K562 (cell line): ENCODE results near the gene ELP5. TPM values are rescaled to one million over a fixed set of nuclear protein-coding genes. Genes with fewer than 3 reads are reported as not detected.

Source experiments
- ATAC-seq: fragments of 200-7000 bp; cut with Tn5 transposase; 3 replicates; pipeline ENCODE4 v1.9.1; 2020; ENCODE audit warnings: moderate library complexity
- BruUV-seq: library from RNA; stranded (reverse); fragments of 400-500 nt; replicated peaks from 2 replicates; lab custom pipeline; 2021; lab: Mats Ljungman, UMichigan
- CTCF ChIA-PET: fragments of 300-600 bp; formaldehyde crosslinking; extraction: SDS; loops from one replicate; lab custom pipeline; 2021; ENCODE audit warnings: low intra/inter-chr PET ratio; lab: Yijun Ruan, JAX
- POLR2A ChIA-PET: fragments of 300-600, 350-650 bp; sonication (Branson Sonifier 250); formaldehyde crosslinking; extraction: SDS; loops from one replicate; lab custom pipeline; 2021; ENCODE audit warnings: antibody characterized with exemption, inconsistent platforms; lab: Yijun Ruan, JAX
- DNase-seq, 4 experiments: peaks; one replicate each; pipeline versions ENCODE4 v3.0.0 to v3.0.0-alpha.2; 2011 to 2018; ENCODE audit warnings: low spot score in 3 of 4, mixed read lengths in 3 of 4; ENCODE audit errors: extremely low read depth in 1 of 4
- FAIRE-seq: peaks from 2 replicates; lab custom pipeline; 2011; peaks lifted over from hg19 to GRCh38; lab: Jason Lieb, UNC
- H2AFZ ChIP-seq: 2 replicates; pipeline ENCODE4 v1.6.0; 2011; ENCODE audit warnings: low read depth, low read length, control low read depth, inconsistent platforms
- H3K27ac ChIP-seq: fragments of 200-600 bp; 3 replicates; pipeline ENCODE4 v1.8.0; 2011; ENCODE audit warnings: low read depth, mild to moderate bottlenecking, control low read depth, inconsistent platforms, low read length, moderate library complexity, mixed read lengths; ENCODE audit errors: extremely low read depth
- H3K27me3 ChIP-seq, 2 experiments: fragments of 300-600 bp in 1 of 2; 2 replicates in 1 of 2; 3 replicates in 1 of 2; pipeline versions ENCODE4 v1.6.0 to v1.8.0; 2011; ENCODE audit warnings: inconsistent platforms in 2 of 2, low read length in 2 of 2, mild to moderate bottlenecking in 1 of 2, mixed read lengths in 1 of 2, moderate library complexity in 1 of 2; ENCODE audit not compliant: control insufficient read depth in 2 of 2, insufficient read depth in 2 of 2
- H3K36me3 ChIP-seq: fragments of 300-600 bp; 3 replicates; pipeline ENCODE4 v1.8.0; 2011; ENCODE audit warnings: mild to moderate bottlenecking, low read length, inconsistent platforms; ENCODE audit not compliant: control insufficient read depth, insufficient read depth
- H3K4me1 ChIP-seq, 2 experiments: fragments of 200-600 bp in 1 of 2; replicated peaks in 1 of 2; 2 replicates in 1 of 2; 3 replicates in 1 of 2; pipeline versions ENCODE4 v1.5.1 to v1.8.0; 2011; ENCODE audit warnings: inconsistent platforms in 2 of 2, low read length in 2 of 2, mild to moderate bottlenecking in 1 of 2, mixed read lengths in 1 of 2, moderate library complexity in 1 of 2; ENCODE audit not compliant: control insufficient read depth in 2 of 2, insufficient read depth in 2 of 2
- H3K4me2 ChIP-seq: 2 replicates; pipeline ENCODE4 v1.6.1; 2011; ENCODE audit warnings: low read length, control low read depth, inconsistent platforms, mixed read lengths; ENCODE audit not compliant: insufficient read depth
- H3K4me3 ChIP-seq: fragments of 200-600 bp; sonication (generic), shearing (Covaris generic); 2 replicates; pipeline ENCODE4 v1.5.1; 2016; ENCODE audit warnings: control low read depth, inconsistent platforms
- H3K79me2 ChIP-seq: fragments of 200-600 bp; 3 replicates; pipeline ENCODE4 v1.8.0; 2011; ENCODE audit warnings: low read length, inconsistent platforms; ENCODE audit not compliant: control insufficient read depth, insufficient read depth
- H3K9ac ChIP-seq, 2 experiments: 2 replicates each; pipeline versions ENCODE4 v1.6.0 to v1.6.1; 2011; ENCODE audit warnings: low read depth in 2 of 2, low read length in 2 of 2, control low read depth in 1 of 2, inconsistent platforms in 1 of 2, mild to moderate bottlenecking in 1 of 2, mixed read lengths in 1 of 2; ENCODE audit not compliant: insufficient read depth in 1 of 2
- H3K9me1 ChIP-seq: one replicate; pipeline ENCODE4 v1.6.0; 2011; ENCODE audit warnings: inconsistent platforms, mild to moderate bottlenecking, low read length, moderate library complexity; ENCODE audit not compliant: control insufficient read depth, insufficient read depth
- H3K9me3 ChIP-seq: replicated peaks from 2 replicates; pipeline ENCODE4 v1.5.1; 2011; ENCODE audit warnings: low read depth, low read length, inconsistent platforms; ENCODE audit not compliant: control insufficient read depth, insufficient read depth
- H4K20me1 ChIP-seq: replicated peaks from 2 replicates; pipeline ENCODE4 v1.6.1; 2011; ENCODE audit warnings: low read length, inconsistent platforms, mixed read lengths; ENCODE audit not compliant: control insufficient read depth, insufficient read depth
- CHD1 ChIP-seq: fragments of 200-600 bp; sonication (generic); IDR thresholded peaks from one replicate; pipeline ENCODE4 v1.6.1; 2012; ENCODE audit warnings: mild to moderate bottlenecking, moderate library complexity, low read length, inconsistent platforms
- CXXC5 ChIP-seq: fragments of 250-450 bp; sonication (Bioruptor Pico); IDR thresholded peaks from 2 replicates; pipeline ENCODE4 v1.8.0; 2022; ENCODE audit warnings: inconsistent platforms, mild to moderate bottlenecking, moderate library complexity
- ELF2 ChIP-seq: fragments of 250-450 bp; sonication (Bioruptor Pico); IDR thresholded peaks from 2 replicates; pipeline ENCODE4 v1.5.0; 2021; ENCODE audit warnings: mild to moderate bottlenecking
- GABPA ChIP-seq: fragments of 200-800 bp; sonication (Bioruptor generic); conservative IDR thresholded peaks from 2 replicates; pipeline ENCODE4 v1.6.1; 2016; ENCODE audit warnings: low read depth, missing genetic modification characterization, missing compliant biosample characterization
- HCFC1 ChIP-seq: IDR thresholded peaks from 2 replicates; pipeline ENCODE4 v1.6.1; 2012; ENCODE audit warnings: low read depth, low read length, improper control_type of control experiment
- KDM5B ChIP-seq: fragments of 200-600 bp; sonication (generic); IDR thresholded peaks from 2 replicates; pipeline ENCODE4 v1.6.1; 2012; ENCODE audit warnings: low read depth, mild to moderate bottlenecking, moderate library complexity, low read length, control low read depth, inconsistent platforms; ENCODE audit not compliant: insufficient replicate concordance
- MYC ChIP-seq, 2 experiments: fragments of 250-450 bp in 1 of 2; sonication (Bioruptor Pico) in 1 of 2; IDR thresholded peaks; 2 replicates each; pipeline versions ENCODE4 v1.5.1 to v1.6.1; 2012 to 2021; ENCODE audit warnings: low read depth in 2 of 2, borderline replicate concordance in 1 of 2, improper control_type of control experiment in 1 of 2, low read length in 1 of 2, mild to moderate bottlenecking in 1 of 2, moderate library complexity in 1 of 2
- NCOR1 ChIP-seq: fragments of 450-650 bp; IDR thresholded peaks from 2 replicates; pipeline ENCODE4 v1.6.1; 2016; ENCODE audit warnings: mild to moderate bottlenecking, moderate library complexity
- NR4A1 ChIP-seq, 2 experiments: fragments of 250-450 bp in 1 of 2; fragments of 450-650 bp in 1 of 2; sonication (Bioruptor Pico) in 1 of 2; IDR thresholded peaks; 2 replicates each; pipeline versions ENCODE4 v1.4.0 to v1.6.1; 2016 to 2020; ENCODE audit warnings: mild to moderate bottlenecking in 2 of 2, missing compliant biosample characterization in 1 of 2, missing genetic modification characterization in 1 of 2, moderate library complexity in 1 of 2
- PCBP1 ChIP-seq: fragments of 200-400 bp; formaldehyde crosslinking; IDR thresholded peaks from 2 replicates; pipeline ENCODE4 v1.6.1; 2018; ENCODE audit warnings: mild to moderate bottlenecking, low read depth, low read length; ENCODE audit not compliant: poor library complexity, severe bottlenecking
- PML ChIP-seq: IDR thresholded peaks from 2 replicates; pipeline ENCODE4 v1.6.1; 2012; ENCODE audit warnings: low read length, inconsistent platforms
- SAP30 ChIP-seq: fragments of 200-600 bp; sonication (generic); IDR thresholded peaks from 2 replicates; pipeline ENCODE4 v1.6.1; 2012; ENCODE audit warnings: borderline replicate concordance, low read depth, mild to moderate bottlenecking, moderate library complexity, low read length, control low read depth, inconsistent platforms; ENCODE audit not compliant: insufficient read depth, poor library complexity, severe bottlenecking
- SPI1 ChIP-seq: IDR thresholded peaks from 2 replicates; pipeline ENCODE4 v1.6.1; 2011; ENCODE audit warnings: low read depth, low read length, control low read depth, borderline replicate concordance
- TCF7 ChIP-seq: sonication (generic); IDR thresholded peaks from 2 replicates; pipeline ENCODE4 v1.6.1; 2016; ENCODE audit warnings: antibody characterized with exemption, borderline replicate concordance
- THAP7 ChIP-seq: fragments of 250-450 bp; sonication (Bioruptor Pico); IDR thresholded peaks from 2 replicates; pipeline ENCODE4 v1.5.0; 2021
- YY1 ChIP-seq, 3 experiments: IDR thresholded peaks; 2 replicates each; pipeline ENCODE4 v1.6.1; 2011; ENCODE audit warnings: low read length in 2 of 3, mild to moderate bottlenecking in 2 of 3, moderate library complexity in 2 of 3, borderline replicate concordance in 1 of 3, control low read depth in 1 of 3, low read depth in 1 of 3; ENCODE audit not compliant: insufficient read depth in 3 of 3, insufficient replicate concordance in 2 of 3, control insufficient read depth in 1 of 3, insufficient read length in 1 of 3; ENCODE audit errors: extremely low read depth in 1 of 3
- ZBTB1 ChIP-seq: sonication (generic); formaldehyde crosslinking; IDR thresholded peaks from 2 replicates; pipeline ENCODE4 v1.8.1; 2023; ENCODE audit warnings: missing genetic modification reagents, low read depth, mild to moderate bottlenecking, borderline replicate concordance
- ZNF212 ChIP-seq: fragments of 450-650 bp; formaldehyde crosslinking; IDR thresholded peaks from 2 replicates; pipeline ENCODE4 v1.4.0; 2020; ENCODE audit warnings: mild to moderate bottlenecking
- ZNF347 ChIP-seq: fragments of 450-650 bp; formaldehyde crosslinking; IDR thresholded peaks from 2 replicates; pipeline ENCODE4 v1.4.0; 2020; ENCODE audit warnings: low read depth, mild to moderate bottlenecking, moderate library complexity
- WGBS: fragments of 100-300 bp; shearing (Covaris generic); methylation state at CpG from one replicate; pipeline ENCODE4 v1.1.6; 2016; ENCODE audit warnings: low coverage, mixed read lengths; ENCODE audit not compliant: insufficient coverage; ENCODE audit errors: missing lambda C conversion rate; 5-methylcytosine and 5-hydroxymethylcytosine counted together
- in situ Hi-C: fragments of 300-500 bp; cut with MboI; formaldehyde crosslinking; loops from 4 replicates; pipeline ENCODE4 v1.15.0; 2018; ENCODE audit warnings: inconsistent platforms, mixed read lengths
- intact Hi-C: fragments of 100-400 bp; cut with micrococcal nuclease; formaldehyde crosslinking; loops from 2 replicates; pipeline ENCODE4 v1.14.2; 2022
- polyA plus RNA-seq, 8 experiments: library from polyadenylated mRNA; depleted of rRNA in 4 of 8; stranded (reverse) in 5 of 8; unstranded in 3 of 8; fragments of >200 nt; fragmentation: Nextera tagmentation in 2 of 8; fragmentation: Illumina TruSeq in 1 of 8; extraction: Ambion mirVana in 2 of 8; extraction: Trizol in 1 of 8; gene quantifications; 2 replicates each; pipeline versions ENCODE4 v1.2.1 to v1.2.3, GENCODE V29; 2011 to 2014; ENCODE audit warnings: inconsistent platforms in 1 of 8, missing spikeins in 1 of 8
- total RNA-seq, 7 experiments: library from RNA; depleted of rRNA in 6 of 7; stranded (reverse); fragments of >200 nt in 6 of 7; fragmentation: Illumina TruSeq in 2 of 7; extraction: Trizol in 2 of 7; gene quantifications; 2 replicates each; pipeline versions ENCODE4 v1.2.1 to v1.2.3, GENCODE V29; 2011 to 2021; ENCODE audit warnings: low replicate concordance in 1 of 7

The ELP5 gene
- total and polyA plus RNA-seq, 9 of the 15 experiments (the other 6 are each of a cell fraction or from before 2014, with no cell fraction given) = 25.7 to 77.9 (median 52.9) TPM

GRCh38 chr17:7219812-7220592, 32.0 kb upstream of the ELP5 start, which contains the start of the genes ACADVL and DLG4:
Gene ACADVL, plus strand, starts transcription at chr17:7219938. Its CDS starts 47 bp downstream, at chr17:7219985.
Gene DLG4, minus strand, starts transcription at chr17:7219836.
- Histone ChIP-seq H3K4me1 (peaks cover 40 to 55% of the 10 kb centered on the region in 2 experiments), H2AFZ (peak within 1 kb of the TSS; percentile 94), H3K27me3 (no peaks in the 10 kb centered on the region), H3K9me3 (no peaks in the 10 kb centered on the region), H3K27ac (peak within 1 kb of the TSS; percentile 90), H3K4me2 (peak within 1 kb of the TSS; percentile 93), H4K20me1 (peaks cover 6% of the 10 kb centered on the region), H3K9ac (peak within 1 kb of the TSS; percentile 90 to 99), H3K36me3 (peaks cover 45% of the 10 kb centered on the region; the same call in 2 of the 3 replicates), H3K9me1 (peaks cover 6% of the 10 kb centered on the region), H3K79me2 (peaks cover 42% of the 10 kb centered on the region), H3K4me3 (peak within 1 kb of the TSS; percentile 87)
- peak; percentile 75 to 89 (median 80) for DNase-seq
- POLR2A ChIA-PET = interaction anchor here (0.5 to 7.7 kb wide), 8 partner anchors 10 to 182 kb away, joined by 3 to 73 read pairs (median 3); partner anchors contain the start of genes DVL2, GABARAP and PHF23
- intact Hi-C loops = no loop called here
- WGBS = 2% methylated on average over 28 of the region's 63 CpGs
- CTCF ChIA-PET = no interaction called here
- in situ Hi-C loops = no loop called here
- BruUV-seq = TSS peak; percentile 57
- peak; percentile 88 for ATAC-seq
- FAIRE-seq = peak; percentile 44
- TF ChIP-seq ZBTB1 (CRISPR knock-in tag) = 0 out of 2 replicates have a peak, but pooled peaks have one; percentile 8
- peak; percentile 63 for TF ChIP-seq MYC (IDR thresholded peaks at IDR 0.05; ENCODE audit: low read depth, low read length)
- no peak for TF ChIP-seq MYC (CRISPR knock-in tag; IDR thresholded peaks at IDR 0.05; ENCODE audit: borderline replicate concordance, low read depth)
- TF ChIP-seq NCOR1 = peak; percentile 38
- TF ChIP-seq CXXC5 (CRISPR knock-in tag) = 0 out of 2 replicates have a peak, but pooled peaks have one; percentile 30
- peak in 2 of 3 experiments; percentile 44 to 67 for TF ChIP-seq YY1 (IDR thresholded peaks at IDR 0.05; ENCODE audit: borderline replicate concordance in 1 of 3, control insufficient read depth in 1 of 3, extremely low read depth in 1 of 3, insufficient read depth in 3 of 3, insufficient read length in 1 of 3, insufficient replicate concordance in 2 of 3, low read depth in 1 of 3, low read length in 2 of 3)
- peak; percentile 16; the same call in 1 of the 2 replicates for TF ChIP-seq GABPA (tag)
- peak; percentile 27; the same call in 1 of the 2 replicates for TF ChIP-seq SPI1
- TF ChIP-seq ZNF212 (CRISPR knock-in tag) = peak; percentile 47; the same call in 1 of the 2 replicates
- peak; percentile 40; the same call in 1 of the 2 replicates for TF ChIP-seq PML
- TF ChIP-seq KDM5B = peak; percentile 58
- no peak for TF ChIP-seq ZNF347 (CRISPR knock-in tag)
- TF ChIP-seq CHD1 = peak; percentile 81
- peak; percentile 93 for TF ChIP-seq HCFC1
- TF ChIP-seq THAP7 (CRISPR knock-in tag) = peak; percentile 62; the same call in 1 of the 2 replicates
- peak; percentile 47; the same call in 1 of the 2 replicates for TF ChIP-seq ELF2 (CRISPR knock-in tag)
- TF ChIP-seq PCBP1 = peak; percentile 22
- TF ChIP-seq NR4A1 (CRISPR knock-in tag; IDR thresholded peaks at IDR 0.05) = 0 out of 2 replicates have a peak, but pooled peaks have one; percentile 5
- no peak for TF ChIP-seq NR4A1 (tag; IDR thresholded peaks at IDR 0.05)
- no peak for TF ChIP-seq TCF7
- TF ChIP-seq SAP30 = peak; percentile 50
